ENCODE data around the gene KIAA1328. TPM values are rescaled to one million over a fixed set of nuclear protein-coding genes. Genes with fewer than 3 reads are reported as not detected.

KIAA1328 gene
- total RNA-seq, 1 experiment from 2014 or later = 10.2 TPM

- Mint-ChIP-seq H3K27me3 (ENCODE audit: unreplicated experiment) (peaks cover 81% of the 10 kb centered on the region), H3K27ac (ENCODE audit: unreplicated experiment) (no peak overlapping the region), H3K4me3 (ENCODE audit: low read depth, unreplicated experiment) (no peak overlapping the region), H3K36me3 (ENCODE audit: insufficient read depth, unreplicated experiment) (peaks cover 5% of the 10 kb centered on the region), H3K4me1 (ENCODE audit: low read depth, unreplicated experiment) (no peaks in the 10 kb centered on the region), H3K9me3 (ENCODE audit: low read depth, unreplicated experiment) (no peaks in the 10 kb centered on the region)
- BruUV-seq (replicated peaks) = no TSS peak
- no peak for DNase-seq
- CTCF ChIA-PET = no interaction called here
- TF ChIP-seq, protein P1, sequence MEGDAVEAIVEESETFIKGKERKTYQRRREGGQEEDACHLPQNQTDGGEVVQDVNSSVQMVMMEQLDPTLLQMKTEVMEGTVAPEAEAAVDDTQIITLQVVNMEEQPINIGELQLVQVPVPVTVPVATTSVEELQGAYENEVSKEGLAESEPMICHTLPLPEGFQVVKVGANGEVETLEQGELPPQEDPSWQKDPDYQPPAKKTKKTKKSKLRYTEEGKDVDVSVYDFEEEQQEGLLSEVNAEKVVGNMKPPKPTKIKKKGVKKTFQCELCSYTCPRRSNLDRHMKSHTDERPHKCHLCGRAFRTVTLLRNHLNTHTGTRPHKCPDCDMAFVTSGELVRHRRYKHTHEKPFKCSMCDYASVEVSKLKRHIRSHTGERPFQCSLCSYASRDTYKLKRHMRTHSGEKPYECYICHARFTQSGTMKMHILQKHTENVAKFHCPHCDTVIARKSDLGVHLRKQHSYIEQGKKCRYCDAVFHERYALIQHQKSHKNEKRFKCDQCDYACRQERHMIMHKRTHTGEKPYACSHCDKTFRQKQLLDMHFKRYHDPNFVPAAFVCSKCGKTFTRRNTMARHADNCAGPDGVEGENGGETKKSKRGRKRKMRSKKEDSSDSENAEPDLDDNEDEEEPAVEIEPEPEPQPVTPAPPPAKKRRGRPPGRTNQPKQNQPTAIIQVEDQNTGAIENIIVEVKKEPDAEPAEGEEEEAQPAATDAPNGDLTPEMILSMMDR (IDR thresholded peaks at IDR 0.05; ENCODE audit: unreplicated experiment) = no peak
- intact Hi-C loops (cut with micrococcal nuclease; ENCODE audit: unreplicated experiment) = no loop called here
Measured at GRCh38 chr18:37275237-37275741, 446.4 kb downstream of the KIAA1328 start.

GRCh38 chr18:37276111-37276890, 447.4 kb downstream of the KIAA1328 start:
- BruUV-seq (replicated peaks) = no TSS peak
- CTCF ChIA-PET = no interaction called here
- TF ChIP-seq, protein P1 (IDR thresholded peaks at IDR 0.05; ENCODE audit: unreplicated experiment) = no peak

GRCh38 chr18:37277804-37278203, 448.9 kb downstream of the KIAA1328 start:
- no TSS peak for BruUV-seq (replicated peaks)
- H3K9me3 Mint-ChIP-seq (ENCODE audit: low read depth, unreplicated experiment) = no peaks in the 10 kb centered on the region
- CTCF ChIA-PET = no interaction called here
- TF ChIP-seq, protein P1 (IDR thresholded peaks at IDR 0.05; ENCODE audit: unreplicated experiment) = no peak
- H3K4me1 Mint-ChIP-seq (ENCODE audit: low read depth, unreplicated experiment) = no peaks in the 10 kb centered on the region
- H3K36me3 Mint-ChIP-seq (ENCODE audit: insufficient read depth, unreplicated experiment) = peaks cover 5% of the 10 kb centered on the region
- no peak for DNase-seq
- intact Hi-C loops (cut with micrococcal nuclease; ENCODE audit: unreplicated experiment) = no loop called here
- H3K4me3 Mint-ChIP-seq (ENCODE audit: low read depth, unreplicated experiment) = no peak overlapping the region
- H3K27me3 Mint-ChIP-seq (ENCODE audit: unreplicated experiment) = peaks cover 90% of the 10 kb centered on the region
- no peak overlapping the region for H3K27ac Mint-ChIP-seq (ENCODE audit: unreplicated experiment)

More at GRCh38 chr18:37276111-37276890, 447.4 kb downstream of the KIAA1328 start:
- Mint-ChIP-seq H3K36me3 (ENCODE audit: insufficient read depth, unreplicated experiment) (peaks cover 5% of the 10 kb centered on the region), H3K27me3 (ENCODE audit: unreplicated experiment) (peaks cover 90% of the 10 kb centered on the region), H3K9me3 (ENCODE audit: low read depth, unreplicated experiment) (no peaks in the 10 kb centered on the region), H3K4me3 (ENCODE audit: low read depth, unreplicated experiment) (no peak overlapping the region), H3K4me1 (ENCODE audit: low read depth, unreplicated experiment) (no peaks in the 10 kb centered on the region), H3K27ac (ENCODE audit: unreplicated experiment) (no peak overlapping the region)
- DNase-seq = no peak
- intact Hi-C loops (cut with micrococcal nuclease; ENCODE audit: unreplicated experiment) = no loop called here

Other genes starting within 250 kb of the KIAA1328 start
- 152 and 160 TPM in 2 replicates for gene TPGS2, start 125 bp upstream of the KIAA1328 start, total RNA-seq (2022)

Measured in Calu3 (cell line).